HG03066 (cell line): ENCODE data around the gene CABLES2.

Experiments used
- ATAC-seq: cut with Tn5 transposase; IDR thresholded peaks from one replicate; pipeline ENCODE4 v1.9.1; 2021; ENCODE audit warnings: low read depth; ENCODE audit not compliant: unreplicated experiment

CABLES2 gene

GRCh38 chr20:62405981-62406513 is 1.0 kb downstream of the CABLES2 start:
- no peak for ATAC-seq

DNA sequence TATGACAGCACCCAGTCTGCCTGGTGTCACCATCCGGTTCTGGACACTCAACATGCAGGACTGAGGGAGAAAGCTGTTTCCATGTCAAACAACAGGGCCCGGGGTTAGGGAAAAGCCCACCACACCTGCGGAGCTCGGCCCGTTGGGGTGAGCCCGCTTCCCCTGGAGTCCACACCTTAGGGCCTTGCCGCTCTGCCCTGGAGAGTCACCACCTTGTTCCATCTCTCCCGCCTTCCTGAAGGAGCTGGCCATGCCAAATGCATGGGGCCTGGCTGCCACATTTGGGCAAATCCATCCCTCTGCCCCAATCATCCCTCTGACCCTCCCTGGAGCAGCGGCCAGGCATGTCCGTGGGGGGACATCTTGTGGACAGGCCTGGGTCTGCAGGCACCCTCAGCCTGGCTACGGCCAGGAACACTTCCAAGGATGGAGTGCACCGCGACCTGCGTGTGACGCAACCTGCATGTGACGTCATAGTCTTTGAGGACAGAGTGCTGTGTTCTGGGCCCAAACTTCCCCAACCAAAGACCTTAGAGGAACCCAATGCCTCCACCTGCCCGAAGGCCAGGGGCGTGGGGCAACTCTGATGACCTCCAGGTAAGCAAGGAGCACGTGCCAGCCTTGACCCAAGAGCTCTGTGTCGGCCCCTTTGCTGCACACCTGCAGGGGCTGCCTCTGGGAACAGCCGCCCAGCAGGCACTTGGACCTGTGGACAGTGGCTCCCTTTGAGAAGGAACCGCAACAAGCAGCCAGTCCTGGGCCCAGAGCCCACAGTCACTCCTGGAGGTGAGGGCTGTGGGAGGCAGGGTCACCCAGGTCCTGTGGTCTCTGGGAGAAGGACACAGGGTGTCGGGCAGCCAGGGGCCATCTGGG is 1.7 kb downstream of the CABLES2 start:
- ATAC-seq, result no peak

GRCh38 chr20:62404761-62405107 is 2.4 kb downstream of the CABLES2 start:
- ATAC-seq, result no peak

- ATAC-seq, result no peak
Observed at GRCh38 chr20:62404112-62404665, 2.9 kb downstream of the CABLES2 start.

DNA sequence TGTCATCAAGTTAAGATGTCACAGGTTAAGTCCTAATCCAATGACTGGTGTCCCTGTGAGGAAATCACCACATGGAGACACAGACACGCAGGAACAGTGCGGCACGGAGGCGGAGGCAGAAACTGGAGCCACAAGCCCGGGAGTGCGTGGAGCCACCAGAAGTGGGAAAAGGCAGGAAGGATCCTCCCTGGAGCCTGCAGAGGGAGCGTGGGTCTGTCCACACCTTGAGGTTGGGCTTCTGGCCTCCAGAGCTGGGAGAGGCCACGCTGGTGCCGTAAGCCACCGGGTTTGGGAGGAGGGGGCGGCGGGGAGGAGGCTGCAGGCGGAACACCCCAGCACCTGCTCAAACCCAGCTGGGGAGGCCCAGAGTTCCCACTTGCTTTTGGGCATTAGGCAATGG is 3.8 kb downstream of the CABLES2 start:
- ATAC-seq, result no peak

- ATAC-seq, result no peak
Observed at GRCh38 chr20:62402456-62403150, 4.5 kb downstream of the CABLES2 start.

DNA sequence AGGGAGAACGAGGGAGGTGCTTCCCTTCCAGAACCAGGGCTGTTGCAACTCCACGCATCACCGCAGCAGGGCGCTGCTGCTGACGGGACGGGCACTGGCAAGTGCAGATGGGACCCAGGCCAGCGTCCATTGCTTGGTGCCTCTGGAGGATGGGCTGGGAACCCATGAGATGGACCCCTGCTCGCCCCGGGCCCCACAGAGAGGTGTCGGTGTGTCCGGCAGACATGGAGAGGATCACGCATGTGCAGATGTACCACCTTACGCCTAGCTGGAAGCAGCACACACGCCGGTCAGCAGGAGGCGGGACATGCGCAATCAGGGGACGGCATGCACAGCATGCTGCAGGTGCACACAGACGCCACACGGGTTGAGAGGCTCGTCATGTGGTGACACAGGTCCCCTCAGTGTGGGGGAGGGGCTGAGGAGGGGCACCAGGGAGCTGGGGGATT is 5.7 kb downstream of the CABLES2 start:
- no peak for ATAC-seq

DNA sequence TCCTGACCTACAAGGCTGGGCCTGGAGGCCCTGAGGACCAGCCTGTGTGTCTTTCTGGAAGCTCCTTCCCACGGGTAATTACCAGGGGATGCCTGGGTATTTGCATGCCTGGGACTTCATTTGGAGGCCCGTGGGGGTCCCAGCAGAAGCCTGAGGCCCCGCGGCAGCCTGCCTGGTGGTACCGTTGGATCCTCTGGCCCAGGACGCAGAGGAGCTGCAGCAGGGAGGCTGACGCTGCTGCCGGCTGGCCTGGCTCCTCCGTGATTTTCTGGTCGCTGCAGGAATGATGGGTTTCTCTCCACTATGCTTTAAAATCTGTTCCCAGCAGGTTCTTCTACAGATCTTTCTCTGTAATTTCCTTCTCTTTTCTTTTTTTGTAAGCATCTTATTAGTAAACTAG is 6.5 kb downstream of the CABLES2 start:
- ATAC-seq, result no peak

DNA sequence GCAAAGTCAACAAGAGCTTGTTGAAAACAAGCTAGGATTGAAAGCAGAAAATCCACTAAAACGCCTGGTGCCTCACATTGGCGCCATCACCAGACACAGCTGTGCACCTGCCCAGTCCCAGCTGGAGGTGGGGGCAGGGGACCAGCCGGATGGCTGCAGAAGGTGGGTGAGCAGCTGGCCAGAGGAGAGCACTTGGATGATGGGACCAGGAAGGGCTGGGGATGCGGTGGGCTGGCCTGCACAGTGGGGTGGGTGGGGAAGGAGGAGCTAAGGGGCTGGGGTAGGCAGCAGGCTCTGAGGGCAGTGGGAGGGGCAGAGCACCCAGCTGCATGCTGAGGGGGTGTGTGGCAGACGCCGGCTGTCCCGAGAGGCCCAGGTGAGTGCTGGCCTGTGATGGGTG is 7.1 kb downstream of the CABLES2 start:
- ATAC-seq, result no peak

GRCh38 chr20:62398120-62398821 is 8.8 kb downstream of the CABLES2 start:
- ATAC-seq, result no peak

GRCh38 chr20:62396367-62397239 is 10.5 kb downstream of the CABLES2 start:
- no peak for ATAC-seq

DNA sequence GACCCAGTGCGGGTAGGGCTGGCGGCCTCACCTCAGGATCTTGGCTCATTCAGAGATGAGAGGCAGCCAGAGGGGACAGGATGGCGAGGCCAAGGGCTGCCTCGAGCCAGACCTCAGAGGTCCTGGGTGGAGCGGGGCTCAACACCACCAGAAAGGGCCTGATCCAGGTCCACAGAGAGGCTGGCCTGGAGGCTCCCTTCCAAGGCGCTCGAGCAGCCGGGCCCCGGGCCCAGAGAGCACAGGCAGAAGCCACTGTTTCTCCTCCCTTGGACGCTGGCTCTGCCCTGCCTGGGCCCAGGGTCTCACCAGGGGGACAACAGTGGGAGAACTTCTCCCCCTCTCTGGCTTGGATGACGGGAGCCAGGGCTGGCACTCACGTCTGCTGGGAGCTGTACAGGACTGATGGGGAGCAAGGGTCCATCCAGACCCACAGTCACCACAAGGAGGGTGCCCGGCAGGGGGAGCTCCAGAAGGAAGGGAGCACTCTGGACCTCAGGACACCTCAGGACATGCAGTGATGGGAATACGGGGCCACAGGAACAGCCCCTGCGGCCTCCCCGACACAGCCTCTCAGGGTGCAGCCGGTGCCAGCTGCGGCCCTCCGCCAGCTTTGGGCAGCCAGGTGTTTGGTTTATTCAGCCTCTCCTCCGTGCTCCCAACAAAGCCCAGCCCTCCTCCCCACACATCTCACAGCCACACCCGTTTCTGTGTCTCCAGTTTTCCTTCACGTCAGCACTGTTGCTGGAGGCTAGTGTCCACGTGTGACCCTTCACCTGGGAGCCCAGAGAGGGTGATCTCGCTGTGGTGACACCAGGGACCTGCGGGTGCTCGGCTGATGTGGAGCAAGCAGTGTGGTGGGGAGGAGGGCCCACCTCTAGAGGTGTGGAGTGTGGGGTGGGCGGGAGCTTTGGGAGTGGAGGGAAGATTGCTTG is 11.5 kb downstream of the CABLES2 start:
- no peak for ATAC-seq

GRCh38 chr20:62394248-62395245 is 12.5 kb downstream of the CABLES2 start:
- no peak for ATAC-seq

DNA sequence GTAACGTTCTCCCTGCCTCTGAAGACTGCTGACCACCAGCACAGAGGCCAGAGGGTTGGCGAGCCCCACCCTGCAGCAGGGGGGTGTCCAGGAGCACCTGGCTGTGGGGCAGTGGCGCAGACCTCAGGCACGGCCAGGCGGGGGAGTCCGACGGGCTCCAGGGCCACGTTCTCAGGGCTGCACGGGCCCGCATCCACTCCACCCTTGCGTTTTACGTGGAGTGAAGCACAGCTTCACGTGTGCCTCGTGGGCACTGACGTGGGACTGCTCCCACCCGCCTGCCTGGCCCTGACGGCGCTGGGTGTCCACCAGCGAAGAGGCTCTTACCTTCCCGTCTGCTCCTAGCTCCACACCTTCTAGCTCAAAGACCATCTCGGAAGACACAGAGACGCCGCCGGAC is 13.3 kb downstream of the CABLES2 start:
- no peak for ATAC-seq

GRCh38 chr20:62393335-62393665 is 13.8 kb downstream of the CABLES2 start:
- ATAC-seq, result no peak

GRCh38 chr20:62392621-62393334 is 14.3 kb downstream of the CABLES2 start:
- ATAC-seq, result no peak

GRCh38 chr20:62392077-62392418 is 15.0 kb downstream of the CABLES2 start:
- no peak for ATAC-seq
